Measurements from ENCODE around the gene CTSK.

DNA sequence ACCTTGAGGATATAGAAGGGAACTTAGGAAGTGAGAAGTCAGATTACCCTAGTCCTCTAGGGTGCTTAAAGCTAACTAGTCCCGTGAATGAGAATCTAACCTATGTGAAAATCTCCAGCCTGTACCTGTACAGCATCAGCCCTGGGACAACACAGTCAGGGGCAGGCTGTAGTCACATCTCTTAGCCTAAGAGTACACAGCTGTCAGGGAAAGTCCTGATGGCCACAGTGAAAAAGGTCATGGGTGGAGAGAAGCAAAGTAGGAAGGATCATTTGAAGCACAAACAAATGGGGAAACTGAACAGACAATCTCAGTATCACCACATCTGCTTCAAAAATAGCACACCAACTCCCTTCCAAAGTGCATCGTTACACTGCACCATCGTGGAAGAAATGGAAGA lies 11.7 kb downstream of the CTSK start:
- TF ChIP-seq CTCF (IDR thresholded peaks at IDR 0.05) (no peak), POLR2AphosphoS5 (IDR thresholded peaks at IDR 0.05) (no peak)

Measured in sigmoid colon (tissue), 4 donors.